GM23338 (cell line): Measurements from ENCODE around the gene PFKM. TPM values are rescaled to one million over a fixed set of nuclear protein-coding genes. Genes with fewer than 3 reads are reported as not detected.
"Not testable (repeated sequence)": the region's sequence is repeated elsewhere in the genome, so short reads cannot be mapped to it uniquely, and the experiment has no call there.

Experiments used
- ATAC-seq: fragments of 200-7000 bp; cut with Tn5 transposase; 3 replicates; pipeline ENCODE4 v1.9.1; 2020
- DNase-seq: peaks from one replicate; pipeline ENCODE4 v3.0.0-alpha.2; 2015; ENCODE audit warnings: low spot score
- H2AFZ ChIP-seq: fragments of 200-600 bp; sonication (generic); 2 replicates; pipeline ENCODE4 v1.8.0; 2016; ENCODE audit warnings: antibody characterized with exemption, mild to moderate bottlenecking, moderate library complexity
- H3F3A ChIP-seq: fragments of 200-600 bp; sonication (generic); replicated peaks from 2 replicates; pipeline ENCODE4 v1.8.0; 2017; ENCODE audit warnings: antibody characterized with exemption, mixed run types, low read depth
- H3K27ac ChIP-seq: fragments of 200-600 bp; sonication (generic); 2 replicates; pipeline ENCODE4 v1.6.1; 2016; ENCODE audit warnings: low read depth
- H3K27me3 ChIP-seq: fragments of 200-600 bp; sonication (generic); 2 replicates; pipeline ENCODE4 v1.8.0; 2016; ENCODE audit warnings: mild to moderate bottlenecking, mixed run types, moderate library complexity; ENCODE audit not compliant: insufficient read depth
- H3K36me3 ChIP-seq: fragments of 200-600 bp; sonication (generic); 2 replicates; pipeline ENCODE4 v1.8.0; 2016; ENCODE audit warnings: mild to moderate bottlenecking; ENCODE audit not compliant: insufficient read depth
- H3K4me1 ChIP-seq: fragments of 200-600 bp; sonication (generic); 2 replicates; pipeline ENCODE4 v1.8.0; 2016; ENCODE audit warnings: mild to moderate bottlenecking, moderate library complexity; ENCODE audit not compliant: insufficient read depth
- H3K4me2 ChIP-seq: fragments of 200-600 bp; sonication (generic); 2 replicates; pipeline ENCODE4 v1.7.1; 2017; ENCODE audit warnings: mixed run types
- H3K4me3 ChIP-seq: fragments of 200-600 bp; sonication (generic); 2 replicates; pipeline ENCODE4 v1.6.1; 2016; ENCODE audit warnings: mixed run types
- H3K79me2 ChIP-seq: fragments of 200-600 bp; sonication (generic); replicated peaks from 2 replicates; pipeline ENCODE4 v1.8.0; 2017; ENCODE audit warnings: mild to moderate bottlenecking; ENCODE audit not compliant: insufficient read depth
- H3K9me2 ChIP-seq: fragments of 200-600 bp; sonication (generic); 2 replicates; pipeline ENCODE4 v1.8.0; 2017; ENCODE audit not compliant: insufficient read depth
- H4K20me1 ChIP-seq: fragments of 200-600 bp; sonication (generic); replicated peaks from 2 replicates; pipeline ENCODE4 v1.8.0; 2017; ENCODE audit warnings: mild to moderate bottlenecking; ENCODE audit not compliant: insufficient read depth
- H3K27ac Mint-ChIP-seq: 2 replicates; pipeline ENCODE4 v1.8.0; 2020; ENCODE audit warnings: inconsistent platforms, mild to moderate bottlenecking, moderate library complexity, mixed read lengths
- H3K27me3 Mint-ChIP-seq: 3 replicates; pipeline ENCODE4 v1.8.0; 2022; ENCODE audit warnings: low read depth, mild to moderate bottlenecking, moderate library complexity, mixed read lengths, inconsistent platforms; ENCODE audit not compliant: insufficient read depth, poor library complexity
- H3K36me3 Mint-ChIP-seq: 3 replicates; pipeline ENCODE4 v1.8.0; 2021; ENCODE audit warnings: low read depth, mild to moderate bottlenecking, inconsistent platforms, moderate library complexity, mixed read lengths
- H3K4me1 Mint-ChIP-seq: 3 replicates; pipeline ENCODE4 v1.8.0; 2020; ENCODE audit warnings: mild to moderate bottlenecking, inconsistent platforms, mixed read lengths
- H3K4me3 Mint-ChIP-seq: 3 replicates; pipeline ENCODE4 v1.8.0; 2021; ENCODE audit warnings: moderate library complexity, mild to moderate bottlenecking, inconsistent platforms, mixed read lengths
- H3K9me3 Mint-ChIP-seq: 3 replicates; pipeline ENCODE4 v1.8.0; 2020; ENCODE audit warnings: moderate library complexity, mild to moderate bottlenecking, inconsistent platforms, mixed read lengths
- CREB1 ChIP-seq: fragments of 250-450 bp; sonication (Bioruptor Pico); IDR thresholded peaks from 2 replicates; pipeline ENCODE4 v1.5.0; 2020; ENCODE audit warnings: low read depth, mild to moderate bottlenecking, moderate library complexity
- CTCF ChIP-seq, 2 experiments: fragments of 200-600 bp in 1 of 2; sonication (generic) in 1 of 2; conservative IDR thresholded peaks; 2 replicates each; pipeline versions ENCODE4 v1.5.1 to v1.6.1; 2016 to 2017; ENCODE audit warnings: antibody characterized with exemption in 2 of 2, low read depth in 2 of 2, mild to moderate bottlenecking in 2 of 2, moderate library complexity in 1 of 2
- EZH2phosphoT487 ChIP-seq: fragments of 200-600 bp; sonication (generic); IDR thresholded peaks from one replicate; pipeline ENCODE4 v1.8.1; 2018; ENCODE audit warnings: antibody characterized with exemption; ENCODE audit not compliant: unreplicated experiment
- JUNB ChIP-seq: IDR thresholded peaks from one replicate; pipeline ENCODE4 v1.6.1; 2016; ENCODE audit warnings: antibody characterized with exemption; ENCODE audit not compliant: unreplicated experiment
- REST ChIP-seq: IDR thresholded peaks from one replicate; pipeline ENCODE4 v1.6.1; 2018; ENCODE audit warnings: antibody characterized with exemption; ENCODE audit not compliant: unreplicated experiment
- STAT1 ChIP-seq: IDR thresholded peaks from one replicate; pipeline ENCODE4 v1.6.1; 2016; ENCODE audit warnings: antibody characterized with exemption; ENCODE audit not compliant: unreplicated experiment
- ZNF331 ChIP-seq: fragments of 250-450 bp; sonication (Bioruptor Pico); IDR thresholded peaks from 2 replicates; pipeline ENCODE4 v1.5.0; 2020; ENCODE audit warnings: low read depth, mild to moderate bottlenecking, moderate library complexity
- ZNF462 ChIP-seq: fragments of 250-450 bp; sonication (Bioruptor Pico); IDR thresholded peaks from 2 replicates; pipeline ENCODE4 v1.5.0; 2020; ENCODE audit warnings: mild to moderate bottlenecking, moderate library complexity
- polyA plus RNA-seq: library from polyadenylated mRNA; unstranded; fragments of >200 nt; fragmentation: Nextera tagmentation; extraction: Ambion mirVana; gene quantifications from 2 replicates; pipeline ENCODE4 v1.2.1, GENCODE V29; 2016
- total RNA-seq: library from RNA; depleted of rRNA; stranded (reverse); fragments of >200 nt; shearing (Covaris generic); gene quantifications from 2 replicates; pipeline ENCODE4 v1.2.3, GENCODE V29; 2014

The PFKM gene
- total and polyA plus RNA-seq, 2 experiments from 2014 or later, result 47.2 to 82.5 TPM

- TF ChIP-seq EZH2phosphoT487 (no peak), JUNB (no peak), CTCF (conservative IDR thresholded peaks at IDR 0.05; ENCODE audit: low read depth in 2 of 2) (no peak), REST (no peak), CREB1 (CRISPR knock-in tag) (no peak)
Measured at GRCh38 chr12:48151103-48151771, 32.1 kb downstream of the PFKM start (continued).

- H3K4me1 Mint-ChIP-seq, result peaks cover 13% of the 10 kb centered on the region
- not testable (repeated sequence) for H3K36me3 Mint-ChIP-seq, H2AFZ ChIP-seq, H3K36me3 ChIP-seq, H3K9me3 Mint-ChIP-seq, ATAC-seq, H4K20me1 ChIP-seq, H3F3A ChIP-seq, H3K4me3 ChIP-seq, H3K27me3 Mint-ChIP-seq, DNase-seq, H3K27ac Mint-ChIP-seq, H3K9me2 ChIP-seq, H3K79me2 ChIP-seq, H3K4me1 ChIP-seq, H3K4me2 ChIP-seq, H3K4me3 Mint-ChIP-seq, H3K27ac ChIP-seq, H3K27me3 ChIP-seq
Measured at GRCh38 chr12:48155786-48156185, 36.6 kb downstream of the PFKM start.

- peaks cover 7% of the 10 kb centered on the region; the same call in 1 of the 2 replicates for H3K4me1 ChIP-seq
- no peaks in the 10 kb centered on the region for H3K36me3 ChIP-seq
- Mint-ChIP-seq H3K4me1 (peaks cover 13% of the 10 kb centered on the region), H3K36me3 (no peaks in the 10 kb centered on the region; the same call in 2 of the 3 replicates), H3K4me3 (peak overlapping the region; percentile 95), H3K27me3 (peaks cover 5% of the 10 kb centered on the region), H3K27ac (0 out of 2 replicates have a peak overlapping the region, but pooled peaks have one; percentile 45), H3K9me3 (no peaks in the 10 kb centered on the region)
- H3K27ac ChIP-seq, result 0 out of 2 replicates have a peak overlapping the region, but pooled peaks have one; percentile 79
- H3K79me2 ChIP-seq, result no peaks in the 10 kb centered on the region
- H3K4me3 ChIP-seq, result peak overlapping the region; percentile 73
- H3K4me2 ChIP-seq, result peak overlapping the region; percentile 78
- H3F3A ChIP-seq, result no peaks in the 10 kb centered on the region
- ATAC-seq (peak; percentile 11), DNase-seq (no peak)
- H2AFZ ChIP-seq, result peak overlapping the region; percentile 86
- no peaks in the 10 kb centered on the region for H3K9me2 ChIP-seq
- no peaks in the 10 kb centered on the region for H3K27me3 ChIP-seq
- H4K20me1 ChIP-seq, result no peaks in the 10 kb centered on the region
- no peak for TF ChIP-seq ZNF462 (CRISPR knock-in tag)
- TF ChIP-seq ZNF331 (CRISPR knock-in tag), result no peak
- no peak for TF ChIP-seq STAT1
- no peak for TF ChIP-seq JUNB
Measured at GRCh38 chr12:48156652-48157017, 37.5 kb downstream of the PFKM start.
